Breast epithelium (tissue), 3 donors: Measurements from ENCODE around the gene TOX3.

Source experiments
- CTCF ChIP-seq, 3 donors: fragments of 450-650 bp; IDR thresholded peaks; one replicate each; pipeline ENCODE4 v1.5.1; 2016 to 2017; ENCODE audit warnings: antibody characterized with exemption in 3 of 3, mild to moderate bottlenecking in 3 of 3, moderate library complexity in 3 of 3
- POLR2A ChIP-seq: fragments of 450-650 bp; IDR thresholded peaks from one replicate; pipeline ENCODE4 v1.6.1; 2016; ENCODE audit warnings: antibody characterized with exemption, mild to moderate bottlenecking, moderate library complexity
- POLR2AphosphoS5 ChIP-seq, 3 donors: sonication (generic); formaldehyde crosslinking; IDR thresholded peaks; one replicate each; pipeline ENCODE4 v1.6.1; 2017; ENCODE audit warnings: antibody characterized with exemption in 3 of 3

GRCh38 chr16:52496051-52496876 is 50.7 kb downstream of the TOX3 start:
- TF ChIP-seq CTCF (IDR thresholded peaks at IDR 0.05) (no peak), POLR2A (no peak), POLR2AphosphoS5 (IDR thresholded peaks at IDR 0.05) (no peak)
